Stimulated activated CD4-positive, alpha-beta T cell treated with anti-CD3 and anti-CD28 coated beads, Interleukin-15, amount 100 ng/mL, for 1 hour (primary cell): ENCODE measurements around the gene NAA60.
"Not testable (repeated sequence)": the region's sequence is repeated elsewhere in the genome, so short reads cannot be mapped to it uniquely, and the experiment has no call there.

Experiments
- DNase-seq, 2 donors: peaks; one replicate each; pipeline ENCODE4 v3.0.0-alpha.2; 2020; ENCODE audit warnings: low read depth in 1 of 2, low spot score in 1 of 2

Gene NAA60

GRCh38 chr16:3481696-3482658 is 38.5 kb downstream of the NAA60 start:
- DNase-seq, result no peak

- DNase-seq, result no peak
These were observed 39.3 kb downstream of the NAA60 start for GRCh38 chr16:3482659-3483241.

GRCh38 chr16:3484318-3485096 is 41.0 kb downstream of the NAA60 start:
- no peak for DNase-seq

- no peak for DNase-seq
These were observed 41.7 kb downstream of the NAA60 start for GRCh38 chr16:3485097-3485745.

- no peak for DNase-seq
These were observed 42.5 kb downstream of the NAA60 start for GRCh38 chr16:3485821-3486505.

GRCh38 chr16:3486506-3487215 is 43.2 kb downstream of the NAA60 start:
- DNase-seq, result no peak

GRCh38 chr16:3487521-3488410 is 44.3 kb downstream of the NAA60 start:
- no peak for DNase-seq

GRCh38 chr16:3488801-3489200 is 45.3 kb downstream of the NAA60 start:
- DNase-seq, result no peak

GRCh38 chr16:3490911-3491629 is 47.6 kb downstream of the NAA60 start:
- no peak for DNase-seq

GRCh38 chr16:3492356-3492755 is 48.9 kb downstream of the NAA60 start:
- DNase-seq, result no peak

GRCh38 chr16:3494386-3494973 is 51.0 kb downstream of the NAA60 start:
- DNase-seq, result no peak

- no peak for DNase-seq
These were observed 51.7 kb downstream of the NAA60 start, which contains the start of gene C16orf90 for GRCh38 chr16:3495176-3495575. C16orf90 (minus strand) TSS chr16:3495489; CDS start chr16:3495421, 68 bp downstream.

- no peak for DNase-seq
These were observed 52.9 kb downstream of the NAA60 start for GRCh38 chr16:3496386-3496785.

GRCh38 chr16:3497771-3498170 is 54.3 kb downstream of the NAA60 start:
- no peak for DNase-seq

GRCh38 chr16:3498988-3499387 is 55.5 kb downstream of the NAA60 start:
- DNase-seq, result no peak

GRCh38 chr16:3501412-3501761 is 57.9 kb downstream of the NAA60 start:
- DNase-seq, result not testable (repeated sequence)

- DNase-seq, result no peak
These were observed 58.4 kb downstream of the NAA60 start for GRCh38 chr16:3501783-3502400.
